MM.1S (cell line): ENCODE data around the gene OR52K2.
"Not testable (repeated sequence)": the region's sequence is repeated elsewhere in the genome, so short reads cannot be mapped to it uniquely, and the experiment has no call there.

Experiments used
- DNase-seq: peaks from one replicate; pipeline ENCODE4 v3.0.0-alpha.2; 2015
- H2AFZ ChIP-seq: fragments of 300-600 bp; sonication (generic); 2 replicates; pipeline ENCODE4 v1.6.0; 2016; ENCODE audit warnings: antibody characterized with exemption, low read length
- H3F3A ChIP-seq: fragments of 300-600 bp; sonication (generic); 2 replicates; pipeline ENCODE4 v1.6.1; 2016; ENCODE audit warnings: mild to moderate bottlenecking, antibody characterized with exemption, low read length, moderate library complexity, mixed read lengths; ENCODE audit not compliant: insufficient read depth
- H3K27ac ChIP-seq: fragments of 300-600 bp; sonication (generic); 2 replicates; pipeline ENCODE4 v1.5.1; 2016; ENCODE audit warnings: mild to moderate bottlenecking, low read length
- H3K27me3 ChIP-seq: fragments of 300-600 bp; sonication (generic); replicated peaks from 2 replicates; pipeline ENCODE4 v1.6.0; 2016; ENCODE audit warnings: low read length; ENCODE audit not compliant: insufficient read depth
- H3K36me3 ChIP-seq: fragments of 300-600 bp; sonication (generic); replicated peaks from 2 replicates; pipeline ENCODE4 v1.6.1; 2016; ENCODE audit warnings: mild to moderate bottlenecking, low read length, mixed read lengths; ENCODE audit not compliant: insufficient read depth
- H3K4me1 ChIP-seq: fragments of 300-600 bp; sonication (generic); 2 replicates; pipeline ENCODE4 v1.6.1; 2016; ENCODE audit warnings: low read length, mixed read lengths
- H3K4me2 ChIP-seq: fragments of 300-600 bp; sonication (generic); 2 replicates; pipeline ENCODE4 v1.6.0; 2016; ENCODE audit warnings: low read depth, low read length
- H3K4me3 ChIP-seq: fragments of 300-600 bp; sonication (generic); 2 replicates; pipeline ENCODE4 v1.5.1; 2016; ENCODE audit warnings: low read length, mixed read lengths
- H3K79me2 ChIP-seq: fragments of 300-600 bp; sonication (generic); 2 replicates; pipeline ENCODE4 v1.6.1; 2016; ENCODE audit warnings: mixed run types, low read length, mixed read lengths
- H3K9ac ChIP-seq: fragments of 300-600 bp; sonication (generic); 2 replicates; pipeline ENCODE4 v1.6.1; 2016; ENCODE audit warnings: low read length, mixed read lengths
- H3K9me2 ChIP-seq: fragments of 300-600 bp; sonication (generic); replicated peaks from 2 replicates; pipeline ENCODE4 v1.6.1; 2016; ENCODE audit warnings: mild to moderate bottlenecking, low read length, mixed read lengths; ENCODE audit not compliant: insufficient read depth
- H3K9me3 ChIP-seq: fragments of 300-600 bp; sonication (generic); replicated peaks from 2 replicates; pipeline ENCODE4 v1.6.1; 2016; ENCODE audit warnings: mild to moderate bottlenecking, low read length, mixed read lengths; ENCODE audit not compliant: insufficient read depth
- H4K20me1 ChIP-seq: fragments of 300-600 bp; sonication (generic); 2 replicates; pipeline ENCODE4 v1.6.1; 2016; ENCODE audit warnings: mild to moderate bottlenecking, low read length, moderate library complexity, mixed read lengths; ENCODE audit not compliant: insufficient read depth
- CTCF ChIP-seq: fragments of 300-600 bp; sonication (generic); IDR thresholded peaks from 2 replicates; pipeline ENCODE4 v1.5.1; 2016; ENCODE audit warnings: antibody characterized with exemption, low read length, mixed read lengths
- EZH2 ChIP-seq: fragments of 300-600 bp; sonication (generic); optimal IDR thresholded peaks from 2 replicates; pipeline ENCODE3; 2017; ENCODE audit warnings: low read depth, mild to moderate bottlenecking, antibody characterized with exemption, low read length, mixed read lengths
- EZH2phosphoT487 ChIP-seq: fragments of 300-600 bp; sonication (generic); IDR thresholded peaks from 2 replicates; pipeline ENCODE4 v1.6.1; 2018; ENCODE audit warnings: antibody characterized with exemption, low read length

Gene OR52K2

GRCh38 chr11:4448995-4449394, at the start of gene OR52K2:
Gene OR52K2, plus strand, starts transcription at chr11:4449295. Its CDS starts 45 bp downstream, at chr11:4449340.
- no peak within 1 kb of the TSS for H3K4me2 ChIP-seq
- no peaks in the 10 kb centered on the region for H3K36me3 ChIP-seq
- TF ChIP-seq CTCF (no peak), EZH2phosphoT487 (no peak), EZH2 (no peak)
- H3K4me1 ChIP-seq = no peaks in the 10 kb centered on the region
- no peaks in the 10 kb centered on the region for H3K9me3 ChIP-seq
- no peak within 1 kb of the TSS for H3K27ac ChIP-seq
- H3K4me3 ChIP-seq = no peak within 1 kb of the TSS
- H2AFZ ChIP-seq = no peak within 1 kb of the TSS
- no peaks in the 10 kb centered on the region for H3K9me2 ChIP-seq
- H3K79me2 ChIP-seq = no peaks in the 10 kb centered on the region
- no peak for DNase-seq
- no peaks in the 10 kb centered on the region for H3F3A ChIP-seq
- H4K20me1 ChIP-seq = no peaks in the 10 kb centered on the region
- H3K9ac ChIP-seq = no peak within 1 kb of the TSS
- no peaks in the 10 kb centered on the region for H3K27me3 ChIP-seq

GRCh38 chr11:4406206-4406605, 42.9 kb upstream of the OR52K2 start:
- H3K79me2 ChIP-seq, H3K9ac ChIP-seq, H3K27ac ChIP-seq, H3F3A ChIP-seq, H3K4me1 ChIP-seq, H2AFZ ChIP-seq, H3K4me3 ChIP-seq, H3K9me3 ChIP-seq, H3K4me2 ChIP-seq, H3K9me2 ChIP-seq, H3K27me3 ChIP-seq, H4K20me1 ChIP-seq, DNase-seq, H3K36me3 ChIP-seq: not testable (repeated sequence)

GRCh38 chr11:4416306-4416705, 32.8 kb upstream of the OR52K2 start:
- no peak overlapping the region for H3K4me2 ChIP-seq
- TF ChIP-seq CTCF (no peak), EZH2 (no peak), EZH2phosphoT487 (no peak)
- H3K9me3 ChIP-seq = no peaks in the 10 kb centered on the region
- no peaks in the 10 kb centered on the region for H3K4me1 ChIP-seq
- no peak overlapping the region for H3K9ac ChIP-seq
- H3K36me3 ChIP-seq = no peaks in the 10 kb centered on the region
- H3K79me2 ChIP-seq = no peaks in the 10 kb centered on the region
- no peak for DNase-seq
- no peaks in the 10 kb centered on the region for H3K27me3 ChIP-seq
- H3K9me2 ChIP-seq = no peaks in the 10 kb centered on the region
- H3K27ac ChIP-seq = no peak overlapping the region
- H4K20me1 ChIP-seq = no peaks in the 10 kb centered on the region
- no peaks in the 10 kb centered on the region for H3F3A ChIP-seq
- H3K4me3 ChIP-seq = no peak overlapping the region
- no peak overlapping the region for H2AFZ ChIP-seq

GRCh38 chr11:4416816-4417215, 32.3 kb upstream of the OR52K2 start:
- Histone ChIP-seq H3K4me3 (no peak overlapping the region), H3K9me2 (no peaks in the 10 kb centered on the region), H3K9me3 (no peaks in the 10 kb centered on the region), H3K4me1 (no peaks in the 10 kb centered on the region), H3K36me3 (no peaks in the 10 kb centered on the region), H3F3A (no peaks in the 10 kb centered on the region), H2AFZ (no peak overlapping the region), H3K9ac (no peak overlapping the region), H3K27ac (no peak overlapping the region), H3K79me2 (no peaks in the 10 kb centered on the region), H3K4me2 (no peak overlapping the region), H4K20me1 (no peaks in the 10 kb centered on the region), H3K27me3 (no peaks in the 10 kb centered on the region)
- TF ChIP-seq EZH2phosphoT487 (no peak), CTCF (no peak), EZH2 (no peak)
- no peak for DNase-seq
